Fibroblast of lung (primary cell): ENCODE measurements around the gene RUNDC3A. TPM values are rescaled to one million over a fixed set of nuclear protein-coding genes. Genes with fewer than 3 reads are reported as not detected.
A peak's percentile ranks its signal among the peaks of the same experiment; 100 is the strongest.

Experiments used
- DNase-seq, 2 donors: peaks; one replicate each; pipeline versions ENCODE4 v3.0.0 to v3.0.0-alpha.2; 2010; ENCODE audit warnings: low read depth in 2 of 2
- H2AFZ ChIP-seq: 2 replicates; pipeline ENCODE4 v1.5.1; 2012; ENCODE audit warnings: low read length, control low read depth, inconsistent platforms
- H3K27ac ChIP-seq: 2 replicates; pipeline ENCODE4 v1.5.1; 2011; ENCODE audit warnings: low read length, control low read depth; ENCODE audit not compliant: insufficient read depth
- H3K27me3 ChIP-seq: 2 replicates; pipeline ENCODE4 v1.5.1; 2011; ENCODE audit warnings: mild to moderate bottlenecking, low read length; ENCODE audit not compliant: control insufficient read depth, insufficient read depth
- H3K36me3 ChIP-seq: 2 replicates; pipeline ENCODE4 v1.5.1; 2011; ENCODE audit warnings: low read length; ENCODE audit not compliant: control insufficient read depth, insufficient read depth
- H3K4me1 ChIP-seq: 2 replicates; pipeline ENCODE4 v1.5.1; 2011; ENCODE audit warnings: low read length; ENCODE audit not compliant: control insufficient read depth, insufficient read depth; ENCODE audit errors: extremely low read depth
- H3K4me2 ChIP-seq: 2 replicates; pipeline ENCODE4 v1.5.1; 2011; ENCODE audit warnings: low read length, control low read depth; ENCODE audit not compliant: insufficient read depth; ENCODE audit errors: extremely low read depth
- H3K4me3 ChIP-seq, 4 experiments: fragments of 200-600 bp in 1 of 4; sonication (generic) in 1 of 4; replicated peaks in 1 of 4; 2 replicates each; pipeline ENCODE4 v1.5.1; 2011 to 2016; ENCODE audit warnings: low read length in 4 of 4, low read depth in 3 of 4, mild to moderate bottlenecking in 3 of 4, control low read depth in 2 of 4, inconsistent platforms in 1 of 4, mixed read lengths in 1 of 4; ENCODE audit not compliant: insufficient read depth in 1 of 4; ENCODE audit errors: control extremely low read depth in 1 of 4
- H3K79me2 ChIP-seq: 2 replicates; pipeline ENCODE4 v1.5.1; 2012; ENCODE audit warnings: mild to moderate bottlenecking, low read length, inconsistent platforms; ENCODE audit not compliant: control insufficient read depth, insufficient read depth
- H3K9ac ChIP-seq: 2 replicates; pipeline ENCODE4 v1.5.1; 2011; ENCODE audit warnings: mild to moderate bottlenecking, low read length, control low read depth; ENCODE audit not compliant: insufficient read depth
- H3K9me3 ChIP-seq: 2 replicates; pipeline ENCODE4 v1.5.1; 2012; ENCODE audit warnings: low read depth, low read length; ENCODE audit not compliant: control insufficient read depth, insufficient read depth
- H4K20me1 ChIP-seq: 2 replicates; pipeline ENCODE4 v1.5.1; 2011; ENCODE audit warnings: low read length; ENCODE audit not compliant: control insufficient read depth, insufficient read depth; ENCODE audit errors: extremely low read depth
- EZH2 ChIP-seq: IDR thresholded peaks from 2 replicates; pipeline ENCODE4 v1.5.1; 2012; ENCODE audit warnings: low read length, control low read depth, mild to moderate bottlenecking; ENCODE audit errors: missing control alignments
- polyA plus RNA-seq, 2 donors: library from polyadenylated mRNA; depleted of rRNA in 1 of 2; stranded (reverse) in 1 of 2; unstranded in 1 of 2; fragments of >200 nt; gene quantifications; 2 replicates each; pipeline ENCODE4 v1.2.1, GENCODE V29; 2011 to 2012; ENCODE audit warnings: missing spikeins in 1 of 2
- total RNA-seq: library from RNA; depleted of rRNA; stranded (reverse); fragments of >200 nt; gene quantifications from 2 replicates; pipeline ENCODE4 v1.2.1, GENCODE V29; 2014
- TF ChIP-seq, protein P1 (sequence below), 2 donors: IDR thresholded peaks in 1 of 2; conservative IDR thresholded peaks in 1 of 2; 1 replicate in 1 of 2; 2 replicates in 1 of 2; pipeline ENCODE4 v1.5.1; 2011 to 2012; ENCODE audit warnings: low read length in 2 of 2, control low read depth in 1 of 2, inconsistent platforms in 1 of 2, low read depth in 1 of 2, mild to moderate bottlenecking in 1 of 2

The RUNDC3A gene
- total and polyA plus RNA-seq, 2 donors (not counting 1 experiment from before 2014, with no cell fraction given): not detected

DNA sequence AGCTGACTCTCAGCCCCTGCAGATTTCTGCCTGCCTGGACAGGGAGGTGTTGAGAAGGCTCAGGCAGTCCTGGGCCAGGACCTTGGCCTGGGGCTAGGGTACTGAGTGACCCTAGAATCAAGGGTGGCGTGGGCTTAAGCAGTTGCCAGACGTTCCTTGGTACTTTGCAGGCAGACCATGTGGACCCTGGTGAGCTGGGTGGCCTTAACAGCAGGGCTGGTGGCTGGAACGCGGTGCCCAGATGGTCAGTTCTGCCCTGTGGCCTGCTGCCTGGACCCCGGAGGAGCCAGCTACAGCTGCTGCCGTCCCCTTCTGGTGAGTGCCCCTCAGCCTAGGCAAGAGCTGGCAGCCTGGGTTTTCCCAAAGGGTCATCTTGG lies 40.6 kb downstream of the RUNDC3A start:
- no peak overlapping the region for H3K4me3 ChIP-seq
- no peak overlapping the region for H3K9ac ChIP-seq
- TF ChIP-seq EZH2: no peak
- TF ChIP-seq, protein P1, sequence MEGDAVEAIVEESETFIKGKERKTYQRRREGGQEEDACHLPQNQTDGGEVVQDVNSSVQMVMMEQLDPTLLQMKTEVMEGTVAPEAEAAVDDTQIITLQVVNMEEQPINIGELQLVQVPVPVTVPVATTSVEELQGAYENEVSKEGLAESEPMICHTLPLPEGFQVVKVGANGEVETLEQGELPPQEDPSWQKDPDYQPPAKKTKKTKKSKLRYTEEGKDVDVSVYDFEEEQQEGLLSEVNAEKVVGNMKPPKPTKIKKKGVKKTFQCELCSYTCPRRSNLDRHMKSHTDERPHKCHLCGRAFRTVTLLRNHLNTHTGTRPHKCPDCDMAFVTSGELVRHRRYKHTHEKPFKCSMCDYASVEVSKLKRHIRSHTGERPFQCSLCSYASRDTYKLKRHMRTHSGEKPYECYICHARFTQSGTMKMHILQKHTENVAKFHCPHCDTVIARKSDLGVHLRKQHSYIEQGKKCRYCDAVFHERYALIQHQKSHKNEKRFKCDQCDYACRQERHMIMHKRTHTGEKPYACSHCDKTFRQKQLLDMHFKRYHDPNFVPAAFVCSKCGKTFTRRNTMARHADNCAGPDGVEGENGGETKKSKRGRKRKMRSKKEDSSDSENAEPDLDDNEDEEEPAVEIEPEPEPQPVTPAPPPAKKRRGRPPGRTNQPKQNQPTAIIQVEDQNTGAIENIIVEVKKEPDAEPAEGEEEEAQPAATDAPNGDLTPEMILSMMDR (conservative IDR thresholded peaks at IDR 0.05 in 1 of 2, IDR thresholded peaks at IDR 0.05 in 1 of 2; ENCODE audit: low read depth in 1 of 2, low read length in 2 of 2): no peak
- H3K36me3 ChIP-seq: peaks cover 18% of the 10 kb centered on the region
- no peaks in the 10 kb centered on the region for H3K4me1 ChIP-seq
- H3K27me3 ChIP-seq: no peaks in the 10 kb centered on the region
- peaks cover 7% of the 10 kb centered on the region for H3K79me2 ChIP-seq
- no peak for DNase-seq
- no peaks in the 10 kb centered on the region for H3K9me3 ChIP-seq
- H2AFZ ChIP-seq: no peak overlapping the region
- no peaks in the 10 kb centered on the region for H4K20me1 ChIP-seq
- H3K27ac ChIP-seq: no peak overlapping the region
- no peak overlapping the region for H3K4me2 ChIP-seq

DNA sequence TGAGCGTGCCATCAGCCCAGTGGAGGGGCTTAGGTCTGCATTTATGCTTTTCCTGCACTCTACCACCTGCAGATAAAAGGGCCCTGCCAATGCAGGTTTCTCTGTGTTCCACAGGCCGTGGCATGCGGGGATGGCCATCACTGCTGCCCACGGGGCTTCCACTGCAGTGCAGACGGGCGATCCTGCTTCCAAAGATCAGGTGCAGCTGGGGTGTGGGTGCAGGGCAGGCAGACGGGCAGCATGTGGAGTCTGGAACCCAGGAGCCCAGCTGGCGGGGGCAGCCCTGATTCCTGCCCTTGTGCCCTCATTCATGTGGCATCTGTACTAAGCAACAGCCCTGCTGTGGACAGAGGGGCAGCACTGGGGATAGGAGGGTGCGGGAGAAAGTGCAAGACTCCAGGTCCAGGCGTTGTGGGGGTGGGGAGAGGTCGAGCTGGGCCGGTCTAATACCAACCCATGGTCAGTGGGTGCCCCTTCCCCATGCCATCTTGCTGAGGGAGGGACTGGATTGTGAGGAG lies 41.2 kb downstream of the RUNDC3A start:
- H4K20me1 ChIP-seq: no peaks in the 10 kb centered on the region
- H3K4me3 ChIP-seq: no peak overlapping the region

DNA sequence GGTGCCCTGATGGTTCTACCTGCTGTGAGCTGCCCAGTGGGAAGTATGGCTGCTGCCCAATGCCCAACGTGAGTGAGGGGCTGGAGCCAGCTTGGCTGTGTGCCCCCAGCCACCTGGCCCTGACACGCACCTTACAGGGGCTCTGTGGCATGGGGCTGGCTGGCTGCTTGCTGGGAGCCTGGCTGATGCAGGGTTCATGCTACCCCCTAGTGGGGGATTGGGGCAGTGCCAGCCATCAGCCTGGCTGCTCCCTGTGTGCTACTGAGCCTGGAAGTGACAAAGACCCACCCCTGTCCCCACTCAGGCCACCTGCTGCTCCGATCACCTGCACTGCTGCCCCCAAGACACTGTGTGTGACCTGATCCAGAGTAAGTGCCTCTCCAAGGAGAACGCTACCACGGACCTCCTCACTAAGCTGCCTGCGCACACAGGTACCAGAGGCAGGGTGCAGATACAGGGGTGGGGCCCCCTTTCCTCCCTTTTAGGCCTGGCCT lies 42.4 kb downstream of the RUNDC3A start:
- TF ChIP-seq, protein P1 (conservative IDR thresholded peaks at IDR 0.05 in 1 of 2, IDR thresholded peaks at IDR 0.05 in 1 of 2; ENCODE audit: low read depth in 1 of 2, low read length in 2 of 2): peak; percentile 50 to 84
- TF ChIP-seq EZH2: no peak
- Histone ChIP-seq H3K4me3 (no peak overlapping the region), H3K27ac (no peak overlapping the region), H3K36me3 (peaks cover 18% of the 10 kb centered on the region), H3K79me2 (peaks cover 4% of the 10 kb centered on the region), H3K9me3 (no peaks in the 10 kb centered on the region), H3K4me2 (no peak overlapping the region), H4K20me1 (no peaks in the 10 kb centered on the region), H3K27me3 (no peaks in the 10 kb centered on the region), H3K4me1 (no peaks in the 10 kb centered on the region), H3K9ac (no peak overlapping the region), H2AFZ (no peak overlapping the region)
- peak; percentile 25 to 44 for DNase-seq

More for the DNA sequence above, 41.2 kb downstream of the RUNDC3A start:
- no peak overlapping the region for H3K4me2 ChIP-seq
- peaks cover 7% of the 10 kb centered on the region for H3K79me2 ChIP-seq
- no peaks in the 10 kb centered on the region for H3K27me3 ChIP-seq
- no peak overlapping the region for H3K9ac ChIP-seq
- H3K4me1 ChIP-seq: no peaks in the 10 kb centered on the region
- no peak overlapping the region for H2AFZ ChIP-seq
- H3K27ac ChIP-seq: no peak overlapping the region
- DNase-seq: no peak
- peaks cover 18% of the 10 kb centered on the region for H3K36me3 ChIP-seq
- TF ChIP-seq EZH2: no peak
- TF ChIP-seq, protein P1 (conservative IDR thresholded peaks at IDR 0.05 in 1 of 2, IDR thresholded peaks at IDR 0.05 in 1 of 2; ENCODE audit: low read depth in 1 of 2, low read length in 2 of 2): no peak
- H3K9me3 ChIP-seq: no peaks in the 10 kb centered on the region
